HG03558 (cell line): Measurements from ENCODE around the gene NRSN2.

Experiments used
- ATAC-seq: cut with Tn5 transposase; IDR thresholded peaks from one replicate; pipeline ENCODE4 v1.9.1; 2021; ENCODE audit warnings: moderate number of reproducible peaks; ENCODE audit not compliant: unreplicated experiment; ENCODE audit errors: extremely low read depth

Gene NRSN2, protein sequence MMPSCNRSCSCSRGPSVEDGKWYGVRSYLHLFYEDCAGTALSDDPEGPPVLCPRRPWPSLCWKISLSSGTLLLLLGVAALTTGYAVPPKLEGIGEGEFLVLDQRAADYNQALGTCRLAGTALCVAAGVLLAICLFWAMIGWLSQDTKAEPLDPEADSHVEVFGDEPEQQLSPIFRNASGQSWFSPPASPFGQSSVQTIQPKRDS

DNA sequence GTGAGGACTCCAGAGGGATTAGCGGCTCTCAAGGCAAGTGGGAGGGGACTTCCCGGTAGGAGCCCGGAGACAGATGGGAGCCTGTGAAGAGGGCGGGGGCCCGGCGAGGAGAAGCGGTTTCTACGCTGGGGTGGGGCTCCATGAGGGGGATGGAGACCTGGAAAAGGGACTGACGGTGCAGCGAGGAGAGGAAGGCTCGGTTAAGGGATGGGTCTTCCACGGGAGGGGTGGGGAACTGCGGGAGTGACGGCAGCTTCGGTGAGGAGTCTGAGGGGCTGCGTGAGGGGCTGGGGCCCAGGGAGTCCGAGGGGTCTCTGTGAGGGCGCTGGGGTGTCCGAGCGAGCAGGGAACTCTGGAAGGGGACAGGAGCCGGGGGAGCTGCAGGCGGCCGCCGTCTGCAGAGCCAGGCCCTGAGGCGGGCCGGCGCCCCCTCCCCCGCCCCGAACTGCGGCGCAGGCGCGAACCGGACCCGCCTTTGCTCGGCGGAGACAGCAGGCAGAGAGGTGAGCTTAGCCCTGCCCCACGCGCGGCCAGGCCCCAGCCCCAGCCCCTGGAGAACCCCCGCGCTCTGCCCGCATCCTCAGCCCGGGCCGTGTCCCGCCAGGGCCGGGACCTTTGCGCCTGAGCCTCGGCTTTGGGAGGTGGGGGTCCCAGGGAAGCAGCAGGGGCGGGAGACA, at the start of gene NRSN2:
TSS of gene NRSN2 (plus strand) at position 472 of the 677 bp plus-strand sequence. CDS start 2,533 bp downstream, outside the sequence.
- ATAC-seq, result no peak

DNA sequence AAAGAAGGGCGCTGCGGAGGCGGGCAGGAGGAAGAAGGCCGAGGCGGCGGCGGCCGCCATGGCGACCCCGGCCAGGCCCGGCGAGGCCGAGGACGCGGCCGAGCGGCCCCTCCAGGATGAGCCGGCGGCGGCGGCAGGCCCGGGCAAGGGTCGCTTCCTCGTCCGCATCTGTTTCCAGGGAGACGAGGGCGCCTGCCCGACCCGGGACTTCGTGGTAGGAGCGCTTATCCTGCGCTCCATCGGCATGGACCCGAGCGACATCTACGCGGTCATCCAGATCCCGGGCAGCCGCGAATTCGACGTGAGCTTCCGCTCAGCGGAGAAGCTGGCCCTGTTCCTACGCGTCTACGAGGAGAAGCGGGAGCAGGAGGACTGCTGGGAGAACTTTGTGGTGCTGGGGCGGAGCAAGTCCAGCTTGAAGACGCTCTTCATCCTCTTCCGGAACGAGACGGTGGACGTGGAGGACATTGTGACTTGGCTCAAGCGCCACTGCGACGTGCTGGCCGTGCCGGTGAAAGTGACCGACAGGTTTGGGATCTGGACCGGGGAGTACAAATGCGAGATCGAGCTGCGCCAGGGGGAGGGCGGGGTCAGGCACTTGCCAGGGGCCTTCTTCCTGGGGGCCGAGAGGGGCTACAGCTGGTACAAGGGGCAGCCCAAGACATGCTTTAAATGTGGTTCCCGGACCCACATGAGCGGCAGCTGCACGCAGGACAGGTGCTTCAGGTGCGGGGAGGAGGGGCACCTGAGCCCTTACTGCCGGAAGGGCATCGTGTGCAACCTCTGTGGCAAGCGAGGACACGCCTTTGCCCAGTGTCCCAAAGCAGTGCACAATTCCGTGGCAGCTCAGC, 48.8 kb upstream of the NRSN2 start:
- no peak for ATAC-seq

DNA sequence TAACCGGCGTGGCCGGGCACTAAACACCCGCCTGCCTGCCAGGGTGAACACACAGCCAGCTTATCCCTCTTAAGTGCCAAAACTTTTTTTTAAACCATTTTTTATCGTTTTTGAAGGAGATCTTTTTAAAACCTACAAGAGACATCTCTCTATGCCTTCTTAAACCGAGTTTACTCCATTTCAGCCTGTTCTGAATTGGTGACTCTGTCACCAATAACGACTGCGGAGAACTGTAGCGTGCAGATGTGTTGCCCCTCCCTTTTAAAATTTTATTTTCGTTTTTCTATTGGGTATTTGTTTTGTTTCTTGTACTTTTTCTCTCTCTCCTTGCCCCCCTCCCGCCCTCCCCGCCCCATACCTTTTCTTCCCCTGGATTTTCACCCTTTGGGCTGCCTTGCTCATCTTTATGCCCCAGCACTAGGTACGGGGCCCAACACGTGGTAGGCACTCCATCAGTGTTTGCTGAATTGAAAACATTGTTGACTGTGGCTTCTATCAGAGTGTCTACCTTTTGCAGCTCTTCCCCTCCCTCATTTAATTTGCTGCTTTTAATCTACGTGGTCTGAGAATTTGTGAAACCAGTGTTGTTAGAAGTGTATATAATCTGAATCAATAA, 48.0 kb upstream of the NRSN2 start:
- no peak for ATAC-seq

DNA sequence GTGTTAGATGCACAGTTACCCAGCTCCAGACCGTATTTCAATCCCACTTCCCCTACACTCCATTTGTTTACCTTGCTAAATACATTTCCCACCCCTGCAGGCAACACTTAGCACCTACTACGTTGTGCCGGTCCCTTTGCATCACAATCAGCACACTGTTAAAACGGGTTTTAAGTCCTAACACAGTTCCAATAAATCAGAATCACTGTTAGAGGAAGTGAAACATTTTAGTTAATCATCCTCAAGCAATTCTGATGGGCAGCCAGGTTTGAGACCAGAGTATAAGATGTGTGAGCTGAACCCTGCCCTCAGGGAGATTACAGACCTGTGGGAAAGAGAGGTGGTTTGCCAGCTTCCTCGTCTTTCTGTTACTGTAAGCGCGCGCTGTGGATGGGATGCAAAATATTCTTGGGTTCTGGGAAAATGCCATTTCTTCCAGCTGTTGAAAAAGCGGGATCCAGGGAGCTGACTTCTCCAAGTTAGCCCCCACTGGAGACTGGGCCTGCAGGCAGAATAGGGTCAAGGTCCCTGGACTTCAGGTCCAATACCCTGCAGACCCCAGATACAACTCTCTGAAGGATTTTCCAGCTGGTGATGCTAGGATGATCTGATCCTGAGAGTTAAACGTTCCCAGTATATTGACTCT, 46.4 kb upstream of the NRSN2 start:
- no peak for ATAC-seq

DNA sequence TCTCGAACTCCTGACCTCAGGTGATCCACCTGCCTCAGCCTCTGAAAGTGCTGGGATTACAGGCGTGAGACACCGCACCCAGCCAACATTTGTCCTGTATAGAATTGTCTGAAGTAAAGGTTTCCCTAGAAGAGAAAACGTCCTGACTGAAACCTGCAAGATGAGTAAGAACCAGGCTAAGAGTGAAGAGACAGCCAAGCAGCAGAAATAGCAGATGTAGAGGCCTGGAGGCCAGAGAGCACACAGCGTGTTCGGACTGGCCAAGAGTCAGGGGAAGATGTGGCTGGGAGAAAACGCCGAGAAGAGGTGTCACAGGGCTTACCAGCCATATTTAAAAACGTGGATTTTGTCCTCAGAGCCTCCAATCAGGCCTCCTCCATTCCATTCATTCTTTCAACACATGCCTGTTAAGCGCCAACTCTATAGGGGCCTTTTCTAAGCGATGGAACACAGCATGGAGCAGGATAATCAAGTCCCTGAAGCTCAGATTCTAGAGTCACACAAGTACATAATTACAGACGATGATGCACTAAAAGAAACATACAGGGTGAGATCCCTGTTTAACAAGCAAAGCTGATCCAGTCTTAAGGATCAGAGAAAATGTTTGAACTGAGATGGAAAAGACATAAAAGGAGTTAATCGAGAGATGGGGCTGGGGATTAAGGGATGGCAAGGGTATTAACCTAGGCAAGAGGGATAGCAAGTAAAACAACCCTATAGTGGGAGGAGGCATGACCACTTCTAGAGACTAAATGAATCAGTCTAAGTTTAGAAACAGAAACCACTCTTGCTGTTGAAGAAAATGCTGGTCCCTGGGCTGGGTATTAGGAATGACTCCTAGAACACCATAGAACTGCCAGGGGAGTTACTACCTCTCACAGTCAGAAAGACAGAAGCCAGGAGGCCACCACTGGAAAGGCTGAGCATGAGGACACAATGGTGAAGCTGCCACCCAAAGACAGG, 44.7 kb upstream of the NRSN2 start:
- ATAC-seq, result no peak

DNA sequence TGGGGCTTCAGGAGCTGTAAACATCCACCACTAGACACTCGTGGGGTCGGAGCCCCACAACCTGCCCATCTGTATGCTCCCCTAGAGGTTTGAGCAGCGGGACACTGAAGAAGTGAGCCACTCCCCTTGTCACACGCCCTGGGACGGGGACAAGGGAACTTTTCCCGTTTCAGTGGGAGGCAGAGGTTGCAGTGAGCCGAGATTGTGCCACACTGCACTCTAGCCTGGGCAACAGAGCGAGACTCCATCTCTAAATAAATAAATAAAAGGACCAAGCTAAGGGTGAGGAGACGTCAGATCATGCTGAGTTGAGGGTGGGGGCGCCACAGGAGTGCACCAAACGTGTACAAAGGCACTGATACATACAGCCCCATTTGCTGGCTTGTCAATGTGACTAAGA, 41.2 kb upstream of the NRSN2 start:
- ATAC-seq, result no peak

DNA sequence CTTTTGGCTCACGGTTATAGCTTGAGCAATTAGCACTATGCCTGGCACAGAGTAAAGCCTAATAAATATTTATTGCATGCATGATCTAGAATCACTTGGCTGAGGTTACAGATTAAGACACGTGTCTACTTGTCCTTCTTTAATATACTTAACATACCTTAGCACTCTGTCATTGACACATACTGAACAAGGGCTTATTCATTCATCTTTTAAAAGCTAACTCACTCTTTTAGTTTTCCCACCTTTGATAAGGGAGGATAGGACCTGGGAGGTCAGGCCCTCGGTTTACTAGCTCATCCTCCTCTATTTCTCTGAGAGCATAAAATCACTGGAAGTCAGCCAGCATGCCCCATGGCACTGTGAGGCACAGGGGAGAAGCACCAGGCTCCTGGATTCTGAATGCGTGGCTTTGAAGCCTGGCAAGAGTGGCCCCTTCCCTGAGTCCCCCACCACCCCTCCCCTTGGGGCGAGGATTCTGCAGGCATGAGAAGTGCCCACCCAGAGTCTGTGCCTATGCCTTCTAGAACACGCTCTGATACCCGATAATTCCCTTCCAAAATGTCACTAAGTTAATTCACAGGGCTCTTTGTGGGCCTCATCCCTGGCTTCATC, 38.4 kb upstream of the NRSN2 start:
- ATAC-seq, result no peak

DNA sequence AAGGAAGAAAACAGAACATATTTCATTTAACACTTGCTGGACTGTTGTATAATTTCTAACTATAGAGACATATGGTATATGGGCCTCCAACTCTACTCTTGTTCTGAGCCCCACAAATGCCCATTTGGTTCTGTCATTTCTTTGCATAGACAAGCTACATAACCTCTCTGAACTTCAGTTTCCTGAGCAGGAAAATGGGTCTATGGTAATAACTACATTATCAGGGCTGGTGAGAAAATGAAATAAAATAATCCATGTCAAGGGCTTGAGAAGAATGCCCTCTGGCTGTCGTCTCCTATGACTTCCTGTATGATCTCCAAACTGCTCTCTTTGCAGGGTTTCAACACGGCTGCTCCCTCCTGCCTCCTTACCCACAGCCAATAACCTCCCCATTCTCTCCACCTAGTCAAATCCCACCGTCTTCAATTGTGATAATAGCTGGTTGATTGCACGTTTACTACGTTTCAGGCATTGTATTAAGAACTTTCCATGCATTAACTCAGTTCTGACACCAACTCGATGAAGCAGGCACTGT, 37.5 kb upstream of the NRSN2 start:
- ATAC-seq, result no peak

DNA sequence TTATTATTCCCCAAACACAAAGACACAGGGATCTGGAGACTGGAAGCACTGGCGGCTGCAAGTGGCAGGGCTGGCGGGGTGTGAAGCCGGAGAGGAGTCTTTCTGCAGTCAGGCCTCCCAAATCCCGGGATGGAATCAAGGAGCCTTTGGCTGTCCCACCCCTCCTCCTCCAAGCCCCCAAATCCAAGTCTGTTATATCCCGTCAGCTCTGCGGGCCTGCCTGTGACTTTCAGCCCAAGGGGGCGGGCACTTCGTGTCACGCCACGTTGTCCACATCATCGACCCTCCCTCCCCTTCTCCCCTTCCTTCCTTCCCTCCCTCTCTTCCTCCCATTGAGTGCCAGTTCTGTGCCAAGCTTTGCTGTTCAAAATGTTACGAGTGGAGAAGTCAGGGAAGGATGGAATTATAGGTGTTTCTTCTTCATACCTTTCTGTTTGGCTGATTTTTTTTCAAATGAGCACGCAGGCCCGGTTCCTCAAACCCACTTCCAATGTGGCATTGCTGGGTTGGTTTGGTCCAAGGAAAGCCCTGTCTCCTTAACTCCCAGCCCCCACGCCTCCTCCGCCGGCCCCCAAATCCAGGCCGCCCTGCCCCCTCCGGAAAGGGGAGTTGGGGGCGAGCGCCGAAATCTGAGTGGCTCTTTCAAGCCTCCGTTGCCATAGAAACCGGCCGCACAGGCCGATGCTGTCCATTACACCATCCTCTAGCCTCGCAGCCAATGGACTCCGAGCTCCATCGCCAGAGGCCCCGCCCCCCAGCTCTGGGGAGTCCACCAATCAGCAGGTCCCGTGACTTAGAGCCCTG, 36.9 kb upstream of the NRSN2 start:
- ATAC-seq, result peak; percentile 97

DNA sequence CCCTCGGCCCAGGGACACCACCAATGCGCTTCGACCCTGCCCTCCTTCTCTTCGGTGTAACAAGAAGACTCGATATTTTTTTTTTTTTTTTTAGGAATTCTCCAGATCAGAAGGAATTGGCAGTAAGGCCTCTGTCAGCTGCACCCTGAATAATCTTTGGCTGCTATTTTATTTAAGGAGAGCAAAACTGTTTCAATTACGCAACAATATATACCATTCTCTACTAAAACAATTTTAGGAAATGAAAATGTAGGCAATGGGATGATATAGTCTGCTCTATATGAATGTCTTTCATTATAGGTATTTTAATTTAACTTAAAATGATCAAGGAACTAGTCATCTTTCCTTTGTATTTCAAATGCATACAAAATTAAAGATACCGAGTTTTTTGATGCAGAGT, 36.3 kb upstream of the NRSN2 start:
- ATAC-seq, result no peak

DNA sequence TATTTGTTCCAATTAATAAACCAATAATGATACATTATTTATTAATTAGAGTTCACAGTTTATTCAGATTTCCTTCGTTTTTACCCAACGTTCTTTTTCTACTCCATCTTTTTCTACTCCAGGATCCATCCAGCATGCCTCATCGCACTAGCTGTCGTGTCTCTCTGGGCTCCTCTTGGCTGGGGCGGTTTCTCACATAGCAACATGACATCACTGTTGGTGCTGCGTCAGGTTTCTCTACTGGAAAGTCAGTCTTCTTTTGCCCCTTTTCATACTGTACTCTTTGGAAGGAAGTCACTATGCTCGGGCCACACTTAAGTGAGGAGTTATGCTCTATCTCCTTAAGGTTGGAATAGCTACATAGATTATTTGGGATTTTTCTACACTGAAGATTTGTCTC, 35.3 kb upstream of the NRSN2 start:
- no peak for ATAC-seq

DNA sequence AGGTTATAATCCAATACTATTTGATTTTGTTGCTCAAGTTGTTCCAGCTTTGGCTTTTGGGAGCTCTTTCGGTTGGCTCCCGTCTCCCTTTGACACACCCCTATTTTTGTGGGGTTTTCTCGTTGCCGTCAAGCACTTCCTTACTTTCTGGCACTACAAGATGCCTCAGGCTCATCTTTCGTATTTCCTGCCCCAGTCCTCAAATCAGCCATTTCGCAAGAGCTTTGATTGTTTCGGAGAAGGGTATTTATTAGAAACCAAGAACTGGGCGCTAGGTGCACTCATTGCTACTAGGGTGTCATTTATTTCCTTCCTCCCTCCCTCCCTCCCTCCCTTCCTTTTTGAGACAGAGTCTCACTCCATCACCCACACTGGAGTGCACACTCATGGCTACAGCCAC, 34.8 kb upstream of the NRSN2 start:
- no peak for ATAC-seq

DNA sequence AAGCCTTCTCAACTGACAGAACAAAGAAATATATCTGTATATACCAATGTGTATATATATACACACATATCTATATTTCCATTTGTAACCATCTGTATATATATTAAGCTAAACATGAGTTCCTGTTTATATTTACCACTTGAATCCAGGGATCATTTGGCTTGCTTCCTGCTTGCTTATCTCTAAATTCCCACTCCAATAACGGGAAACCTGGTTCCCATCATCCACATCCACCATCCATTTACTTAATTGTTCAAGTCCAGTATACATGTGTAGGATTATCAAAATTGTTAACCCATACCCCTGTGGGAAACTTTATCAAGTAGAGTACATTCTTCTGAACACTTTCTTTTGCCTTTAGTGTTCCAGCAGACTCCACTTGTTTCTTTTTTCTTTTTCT, 34.0 kb upstream of the NRSN2 start:
- ATAC-seq, result no peak

DNA sequence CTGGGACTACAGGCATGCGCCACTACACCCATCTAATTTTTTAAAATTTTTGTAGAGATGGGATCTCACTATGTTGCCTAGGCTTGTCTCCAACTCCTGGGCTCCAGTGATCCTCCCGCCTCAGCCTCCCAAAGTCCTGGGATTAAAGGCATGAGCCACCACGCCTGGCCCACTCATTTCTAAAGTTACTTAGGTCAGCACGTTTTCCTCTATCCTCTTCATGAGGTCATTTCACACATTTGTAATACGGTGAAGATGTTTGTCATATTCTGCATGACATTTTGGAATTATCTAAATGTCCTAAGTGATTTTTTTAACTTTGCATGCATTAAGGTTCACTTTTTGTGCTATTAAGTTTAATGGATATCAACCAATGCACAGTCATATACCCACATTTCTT, 33.5 kb upstream of the NRSN2 start:
- ATAC-seq, result no peak

DNA sequence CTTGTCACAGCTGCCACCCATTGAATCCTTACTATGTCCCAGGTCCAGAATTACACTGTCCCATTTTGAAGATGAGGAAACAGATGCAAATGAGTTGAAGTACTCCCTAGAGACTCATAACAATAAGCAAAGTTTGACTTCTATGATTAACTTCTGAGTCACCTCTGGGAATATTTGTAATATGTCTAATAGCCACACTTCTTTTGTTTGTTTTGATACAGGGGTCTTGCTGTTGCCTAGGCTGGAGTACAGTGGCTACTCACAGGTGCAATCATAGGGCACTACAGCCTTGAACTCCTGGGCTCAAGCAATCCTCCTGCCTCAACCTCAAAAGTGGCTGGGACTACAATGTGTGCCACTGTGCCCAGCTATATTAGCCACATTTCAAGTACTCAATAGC, 33.0 kb upstream of the NRSN2 start:
- ATAC-seq, result no peak

DNA sequence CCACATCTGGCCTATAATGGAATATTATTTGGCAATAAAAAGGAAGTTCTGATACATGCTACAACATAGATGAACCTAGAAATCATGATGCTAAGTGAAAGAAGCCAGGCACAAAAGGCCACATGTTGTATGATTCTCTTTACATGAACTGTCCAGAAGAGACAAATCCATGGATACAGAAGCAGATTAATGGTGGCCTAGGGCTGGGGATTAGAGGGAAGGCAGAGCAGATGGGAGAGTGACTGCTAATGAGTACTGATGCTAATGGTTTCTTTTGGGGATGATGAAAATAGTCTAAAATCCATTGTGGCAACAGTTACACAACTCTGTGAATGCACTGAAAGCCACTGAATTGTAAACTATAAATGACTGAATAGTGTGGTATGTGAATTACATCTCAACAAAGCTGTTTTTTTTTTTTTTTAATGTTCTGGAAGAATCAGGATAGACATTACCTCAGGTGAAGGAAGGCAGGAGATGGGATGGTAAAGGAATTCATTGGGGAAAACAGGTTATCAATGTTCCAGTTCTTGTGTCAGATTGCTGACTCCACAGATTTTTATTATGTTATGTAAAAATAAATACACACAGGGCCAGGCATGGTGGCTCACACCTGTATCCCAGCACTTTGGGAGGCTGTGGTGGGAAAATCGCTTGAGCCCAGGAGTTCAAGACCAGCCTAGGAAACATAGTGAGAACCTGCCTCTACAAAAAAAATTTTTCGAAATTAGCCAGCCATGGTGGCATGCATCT, 30.4 kb upstream of the NRSN2 start:
- no peak for ATAC-seq
